BLaER1 treated with 17β-estradiol and CSF1 and Interleukin-3, amounts not matched to agents 10 nM and 100 nM (cell line): ENCODE measurements around the gene VPREB1.
"Not testable (repeated sequence)": the region's sequence is repeated elsewhere in the genome, so short reads cannot be mapped to it uniquely, and the experiment has no call there.

Source experiments
- H3K27ac ChIP-seq, 11 experiments: shearing (Covaris generic); formaldehyde crosslinking; 2 replicates each; pipeline ENCODE4 v1.8.1; 2022
- H3K27me3 ChIP-seq, 11 experiments: shearing (Covaris generic); formaldehyde crosslinking; 2 replicates each; pipeline ENCODE4 v1.8.1; 2022
- H3K36me3 ChIP-seq, 11 experiments: shearing (Covaris generic); formaldehyde crosslinking; 2 replicates each; pipeline ENCODE4 v1.8.1; 2022
- H3K4me1 ChIP-seq, 10 experiments: shearing (Covaris generic); formaldehyde crosslinking; 2 replicates each; pipeline ENCODE4 v1.8.1; 2022
- H3K4me2 ChIP-seq, 11 experiments: shearing (Covaris generic); formaldehyde crosslinking; 2 replicates each; pipeline ENCODE4 v1.8.1; 2022
- H3K4me3 ChIP-seq, 10 experiments: shearing (Covaris generic); formaldehyde crosslinking; 2 replicates each; pipeline ENCODE4 v1.8.1; 2022
- H3K9ac ChIP-seq, 11 experiments: shearing (Covaris generic); formaldehyde crosslinking; 2 replicates each; pipeline ENCODE4 v1.8.1; 2022
- H3K9me3 ChIP-seq, 11 experiments: shearing (Covaris generic); formaldehyde crosslinking; replicated peaks in 1 of 11; 2 replicates each; pipeline ENCODE4 v1.8.1; 2022
- H4K20me1 ChIP-seq, 11 experiments: shearing (Covaris generic); formaldehyde crosslinking; 2 replicates each; pipeline ENCODE4 v1.8.1; 2022
- Cebpa-rat ChIP-seq, 11 experiments: shearing (Covaris generic); IDR thresholded peaks; 2 replicates each; pipeline ENCODE4 v1.8.1; 2022

VPREB1 gene

GRCh38 chr22:22219140-22219996 is 25.2 kb upstream of the VPREB1 start:
- peaks cover 7 to 58% (median 46%) of the 10 kb centered on the region in 10 experiments; a peak in 17 of 20 replicates for H3K4me1 ChIP-seq
- no peaks in the 10 kb centered on the region for H3K9me3 ChIP-seq
- no peak for TF ChIP-seq Cebpa-rat (IDR thresholded peaks at IDR 0.05)
- H3K27me3 ChIP-seq: no peaks in the 10 kb centered on the region
- H3K9ac ChIP-seq: peak overlapping the region in 2 of 11 experiments; percentile 25 to 30; a peak in 1 of 22 replicates
- H3K27ac ChIP-seq: peak overlapping the region in 2 of 11 experiments; percentile 17 to 20; a peak in 3 of 22 replicates
- peak overlapping the region in 8 of 11 experiments; percentile 34 to 73 (median 56); a peak in 14 of 22 replicates for H3K4me2 ChIP-seq
- H4K20me1 ChIP-seq: no peaks in the 10 kb centered on the region
- H3K36me3 ChIP-seq: no peaks in the 10 kb centered on the region
- no peak overlapping the region for H3K4me3 ChIP-seq

GRCh38 chr22:22221043-22221442 is 23.5 kb upstream of the VPREB1 start:
- not testable (repeated sequence) for H3K27me3 ChIP-seq, H3K4me3 ChIP-seq

GRCh38 chr22:22226448-22227187 is 18.0 kb upstream of the VPREB1 start:
- no peak overlapping the region for H3K4me3 ChIP-seq
- peak overlapping the region in 8 of 11 experiments; percentile 0 to 55 (median 32); a peak in 10 of 22 replicates for H3K4me2 ChIP-seq
- peaks cover 0 to 50% (median 34%) of the 10 kb centered on the region in 10 experiments; a peak in 17 of 20 replicates for H3K4me1 ChIP-seq
- H3K27me3 ChIP-seq: no peaks in the 10 kb centered on the region
- TF ChIP-seq Cebpa-rat (IDR thresholded peaks at IDR 0.05): no peak
- H3K36me3 ChIP-seq: no peaks in the 10 kb centered on the region
- H3K27ac ChIP-seq: no peak overlapping the region
- H4K20me1 ChIP-seq: no peaks in the 10 kb centered on the region; a peak in 1 of 22 replicates
- no peak overlapping the region for H3K9ac ChIP-seq
- H3K9me3 ChIP-seq: no peaks in the 10 kb centered on the region

More at GRCh38 chr22:22221043-22221442, 23.5 kb upstream of the VPREB1 start:
- not testable (repeated sequence) for H4K20me1 ChIP-seq, H3K36me3 ChIP-seq, H3K27ac ChIP-seq, H3K4me2 ChIP-seq, H3K9me3 ChIP-seq, H3K9ac ChIP-seq
- peaks cover 0 to 53% (median 38%) of the 10 kb centered on the region in 10 experiments; a peak in 16 of 20 replicates for H3K4me1 ChIP-seq

GRCh38 chr22:22228421-22228820 is 16.2 kb upstream of the VPREB1 start:
- H3K9ac ChIP-seq: no peak overlapping the region
- no peak overlapping the region for H3K27ac ChIP-seq
- no peak overlapping the region for H3K4me2 ChIP-seq
- peaks cover 0 to 53% (median 36%) of the 10 kb centered on the region in 10 experiments; a peak in 17 of 20 replicates for H3K4me1 ChIP-seq
- no peaks in the 10 kb centered on the region for H3K36me3 ChIP-seq
- H3K4me3 ChIP-seq: no peak overlapping the region
- no peaks in the 10 kb centered on the region; a peak in 1 of 22 replicates for H4K20me1 ChIP-seq
- no peaks in the 10 kb centered on the region for H3K9me3 ChIP-seq
- no peak for TF ChIP-seq Cebpa-rat (IDR thresholded peaks at IDR 0.05)
- no peaks in the 10 kb centered on the region for H3K27me3 ChIP-seq

GRCh38 chr22:22228921-22229320 is 15.7 kb upstream of the VPREB1 start:
- H3K27me3 ChIP-seq: no peaks in the 10 kb centered on the region
- H3K4me1 ChIP-seq: peaks cover 0 to 53% (median 36%) of the 10 kb centered on the region in 10 experiments; a peak in 17 of 20 replicates
- H4K20me1 ChIP-seq: no peaks in the 10 kb centered on the region; a peak in 1 of 22 replicates
- no peaks in the 10 kb centered on the region for H3K36me3 ChIP-seq
- no peak overlapping the region for H3K4me3 ChIP-seq
- no peak overlapping the region for H3K4me2 ChIP-seq
- H3K9ac ChIP-seq: no peak overlapping the region
- no peaks in the 10 kb centered on the region for H3K9me3 ChIP-seq
- no peak overlapping the region for H3K27ac ChIP-seq
- TF ChIP-seq Cebpa-rat (IDR thresholded peaks at IDR 0.05): no peak

- no peak for TF ChIP-seq Cebpa-rat (IDR thresholded peaks at IDR 0.05)
- H3K9me3 ChIP-seq: no peaks in the 10 kb centered on the region
- peak overlapping the region; percentile 1 to 72 (median 55); a peak in 18 of 22 replicates for H3K4me2 ChIP-seq
- H3K36me3 ChIP-seq: no peaks in the 10 kb centered on the region
- peaks cover 0 to 51% (median 36%) of the 10 kb centered on the region in 10 experiments; a peak in 17 of 20 replicates for H3K4me1 ChIP-seq
- no peak overlapping the region; a peak in 1 of 20 replicates for H3K4me3 ChIP-seq
- no peak overlapping the region for H3K9ac ChIP-seq
- H4K20me1 ChIP-seq: no peaks in the 10 kb centered on the region; a peak in 1 of 22 replicates
- H3K27me3 ChIP-seq: no peaks in the 10 kb centered on the region
- H3K27ac ChIP-seq: no peak overlapping the region
These were observed 14.7 kb upstream of the VPREB1 start for GRCh38 chr22:22229683-22230420.

GRCh38 chr22:22230438-22230837 is 14.1 kb upstream of the VPREB1 start:
- Histone ChIP-seq H3K4me3 (no peak overlapping the region), H3K9ac (no peak overlapping the region), H3K4me1 (peaks cover 0 to 45% (median 34%) of the 10 kb centered on the region in 10 experiments; a peak in 17 of 20 replicates), H3K27me3 (no peaks in the 10 kb centered on the region), H3K4me2 (peak overlapping the region; percentile 1 to 72 (median 55); a peak in 18 of 22 replicates), H3K9me3 (no peaks in the 10 kb centered on the region), H4K20me1 (no peaks in the 10 kb centered on the region; a peak in 1 of 22 replicates), H3K27ac (no peak overlapping the region), H3K36me3 (no peaks in the 10 kb centered on the region)
- TF ChIP-seq Cebpa-rat (IDR thresholded peaks at IDR 0.05): no peak

GRCh38 chr22:22233081-22233480 is 11.5 kb upstream of the VPREB1 start:
- TF ChIP-seq Cebpa-rat (IDR thresholded peaks at IDR 0.05): no peak
- Histone ChIP-seq H3K4me1 (peaks cover 0 to 34% (median 22%) of the 10 kb centered on the region in 10 experiments; a peak in 17 of 20 replicates), H3K27ac (no peak overlapping the region), H3K4me2 (no peak overlapping the region), H3K9me3 (no peaks in the 10 kb centered on the region), H3K9ac (no peak overlapping the region), H3K36me3 (no peaks in the 10 kb centered on the region), H4K20me1 (no peaks in the 10 kb centered on the region; a peak in 1 of 22 replicates), H3K27me3 (no peaks in the 10 kb centered on the region), H3K4me3 (no peak overlapping the region)
